Cortex of kidney (tissue), 1 donor: ENCODE data around the gene ATP11C.
"Not testable (repeated sequence)": the region's sequence is repeated elsewhere in the genome, so short reads cannot be mapped to it uniquely, and the experiment has no call there.

Source experiments
- DNase-seq: peaks from one replicate; lab custom pipeline; 2025; lab: John Stamatoyannopoulos, UW

ATP11C gene

GRCh38 chrX:139924069-139924695 lies 8.7 kb downstream of the ATP11C start:
- no peak for DNase-seq

- not testable (repeated sequence) for DNase-seq
These were observed 11.7 kb downstream of the ATP11C start for GRCh38 chrX:139921142-139921541.

DNA sequence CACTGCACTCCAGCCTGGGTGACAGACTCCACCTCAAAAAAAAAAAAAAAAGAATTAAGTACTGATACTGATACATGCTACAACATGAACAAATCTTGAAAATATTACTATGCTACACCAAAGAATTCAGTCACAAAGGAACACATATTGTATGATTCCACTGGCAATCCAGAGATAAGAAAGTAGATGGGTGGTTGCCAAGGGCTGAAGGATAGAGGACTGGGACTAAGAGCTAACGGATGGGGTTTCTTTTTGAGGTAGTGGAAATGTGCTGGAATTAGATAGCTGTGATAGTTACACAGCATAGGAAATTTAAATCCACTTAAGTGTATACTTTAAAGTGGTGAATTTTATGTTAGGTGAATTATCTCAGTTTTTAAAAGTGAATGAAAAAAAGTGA lies 12.5 kb downstream of the ATP11C start:
- no peak for DNase-seq

GRCh38 chrX:139914421-139914820 lies 18.4 kb downstream of the ATP11C start:
- no peak for DNase-seq

DNA sequence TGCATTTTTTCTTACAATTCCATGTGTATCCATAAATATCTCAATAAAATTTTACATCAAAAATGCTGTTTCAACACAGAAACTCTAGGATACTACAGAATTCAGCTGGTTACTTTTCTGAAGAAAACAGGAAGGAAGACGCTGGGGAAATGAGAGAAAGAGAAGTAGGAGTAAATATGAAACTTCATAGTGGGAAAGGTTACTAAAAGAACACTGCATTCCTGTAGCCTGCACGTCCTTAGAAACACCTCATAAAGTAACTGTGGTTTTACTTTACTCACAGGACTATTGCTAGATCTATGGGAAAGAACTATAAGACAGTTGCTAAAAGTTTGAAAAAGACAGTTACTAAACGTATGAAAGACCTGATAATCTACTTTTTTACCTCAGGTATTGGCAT lies 23.1 kb downstream of the ATP11C start:
- DNase-seq: no peak

DNA sequence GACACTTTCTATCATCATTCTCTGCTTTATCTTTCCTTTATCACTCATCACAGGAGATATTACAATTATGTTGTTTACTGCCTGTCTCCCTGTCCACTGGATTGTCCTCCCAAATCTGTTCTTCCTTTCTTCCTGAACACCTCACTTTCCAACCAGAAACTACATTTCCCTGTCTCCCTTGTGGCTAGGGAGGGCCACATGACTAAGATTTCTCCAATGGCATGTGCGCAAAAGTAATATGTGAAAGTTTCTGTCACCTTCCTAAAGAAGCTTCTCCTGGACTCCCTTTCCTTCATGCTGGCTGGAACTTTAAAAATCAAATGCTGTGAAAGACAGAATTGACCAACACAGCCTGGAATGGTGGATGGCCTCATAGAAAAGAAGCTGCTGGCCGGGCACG lies 25.8 kb downstream of the ATP11C start:
- DNase-seq: no peak

GRCh38 chrX:139905743-139906142 lies 27.1 kb downstream of the ATP11C start:
- DNase-seq: no peak

- DNase-seq: no peak
These were observed 27.8 kb downstream of the ATP11C start for GRCh38 chrX:139905051-139905450.

DNA sequence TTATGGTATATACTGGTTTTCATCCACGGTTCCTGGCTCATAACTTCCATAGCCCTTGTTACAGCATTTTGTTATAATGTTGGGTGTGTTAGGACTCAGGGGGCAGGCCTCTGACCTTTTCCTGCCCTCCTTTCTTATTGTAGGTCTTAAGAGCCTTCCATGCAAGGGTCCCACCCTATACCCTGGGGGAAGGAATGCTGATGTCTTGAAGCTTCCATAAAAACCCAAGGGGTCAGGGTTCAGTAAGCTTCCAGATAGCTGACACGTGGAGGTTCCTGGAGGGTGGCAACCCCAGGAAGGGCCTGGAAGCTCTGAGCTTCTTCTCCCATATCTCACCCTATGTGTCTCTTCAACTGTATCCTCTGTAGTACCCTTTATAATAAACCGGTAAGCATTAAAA lies 29.6 kb downstream of the ATP11C start:
- no peak for DNase-seq

- no peak for DNase-seq
These were observed 30.3 kb downstream of the ATP11C start for GRCh38 chrX:139902559-139902958.

- DNase-seq: no peak
These were observed 34.5 kb downstream of the ATP11C start for GRCh38 chrX:139898334-139898733.

GRCh38 chrX:139892512-139892911 lies 40.3 kb downstream of the ATP11C start:
- DNase-seq: no peak

DNA sequence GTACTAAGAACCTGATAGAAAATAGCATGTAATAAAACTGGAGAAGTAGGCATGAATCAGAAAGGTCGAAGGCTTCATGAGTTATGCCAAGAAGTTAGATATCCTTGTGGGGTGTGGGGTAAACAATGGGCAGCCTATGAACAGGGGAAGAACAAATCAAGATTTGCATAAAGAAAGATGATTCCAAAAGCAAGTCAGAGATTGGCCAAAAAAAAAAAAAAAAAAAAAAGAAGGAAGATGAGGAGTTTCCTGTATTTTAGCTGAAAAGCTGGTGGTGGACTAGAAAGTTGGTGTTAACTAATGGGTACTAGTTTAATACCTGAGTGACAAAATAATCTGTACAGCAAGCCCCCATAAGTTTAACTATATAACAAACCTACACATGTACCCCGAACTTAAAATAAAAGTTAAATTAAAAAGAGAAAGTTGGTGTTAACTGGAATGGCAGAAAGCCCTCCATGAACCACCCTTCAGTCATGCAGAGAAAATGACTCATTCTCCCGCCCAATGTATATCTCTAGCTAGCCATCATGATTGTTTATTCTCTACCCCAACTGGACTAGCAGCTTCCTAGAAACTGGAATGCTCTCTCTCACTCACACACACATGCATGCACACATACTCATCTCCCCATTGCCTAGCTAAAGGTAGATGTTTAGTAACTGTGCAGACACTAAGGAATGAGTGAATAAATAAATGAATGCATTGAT lies 41.7 kb downstream of the ATP11C start:
- no peak for DNase-seq

- DNase-seq: no peak
These were observed 43.1 kb downstream of the ATP11C start for GRCh38 chrX:139889760-139890159.

DNA sequence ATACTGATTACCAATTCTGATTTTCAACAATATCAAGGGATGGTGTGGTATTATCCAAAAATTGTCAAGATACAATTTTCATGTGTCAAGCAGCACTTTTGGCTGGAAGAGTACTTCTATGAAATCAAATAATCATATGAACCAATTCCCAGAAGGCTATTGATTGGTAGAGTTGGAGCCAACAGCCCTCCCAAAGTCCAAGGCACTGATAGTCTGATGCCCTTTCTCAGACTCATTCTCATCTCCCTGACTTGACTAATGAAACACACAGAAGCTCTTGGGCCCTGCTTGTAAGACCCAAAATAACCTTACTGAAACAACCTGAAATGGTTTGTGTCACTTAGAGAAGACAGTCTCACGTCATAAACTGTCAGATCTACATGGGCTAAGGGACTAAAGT lies 48.9 kb downstream of the ATP11C start:
- no peak for DNase-seq

- no peak for DNase-seq
These were observed 50.6 kb downstream of the ATP11C start for GRCh38 chrX:139882299-139882698.

- DNase-seq: no peak
These were observed 51.3 kb downstream of the ATP11C start for GRCh38 chrX:139881572-139881971.

GRCh38 chrX:139881130-139881529 lies 51.7 kb downstream of the ATP11C start:
- DNase-seq: no peak

GRCh38 chrX:139877710-139878414 lies 55.0 kb downstream of the ATP11C start:
- DNase-seq: no peak

DNA sequence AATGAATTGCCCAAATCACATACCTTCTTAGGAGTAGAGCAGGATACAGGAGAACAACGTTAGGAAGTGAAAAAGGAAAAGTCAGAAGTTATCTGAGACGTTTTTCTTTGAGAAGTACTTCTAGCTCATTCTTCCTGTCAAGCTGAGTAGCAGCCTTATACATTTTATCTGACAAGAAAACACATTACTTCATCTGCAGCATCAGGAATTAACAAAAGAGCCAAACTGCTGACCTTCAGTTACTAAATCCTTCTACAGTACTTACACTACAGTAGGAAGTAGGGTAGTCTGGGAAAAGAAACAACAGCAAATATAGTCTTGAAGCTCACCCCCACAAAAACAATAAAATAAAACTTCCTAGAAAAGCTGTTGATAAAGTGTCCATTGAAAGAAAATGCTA lies 57.0 kb downstream of the ATP11C start:
- DNase-seq: no peak

GRCh38 chrX:139869796-139870195 lies 63.1 kb downstream of the ATP11C start:
- DNase-seq: no peak

GRCh38 chrX:139864640-139865039 lies 68.2 kb downstream of the ATP11C start:
- no peak for DNase-seq

- no peak for DNase-seq
These were observed 70.6 kb downstream of the ATP11C start for GRCh38 chrX:139862208-139862607.
